Effector memory CD4-positive, alpha-beta T cell (primary cell): ENCODE results near the gene ADARB2.

Experiments used
- DNase-seq, 3 donors: peaks; one replicate each; pipeline ENCODE4 v3.0.0-alpha.2; 2020
- H3K27ac ChIP-seq: 2 replicates; pipeline ENCODE4 v1.7.0; 2013; ENCODE audit warnings: mild to moderate bottlenecking, low read length, moderate library complexity; ENCODE audit not compliant: insufficient read depth, poor library complexity, severe bottlenecking
- H3K27me3 ChIP-seq: replicated peaks from 2 replicates; pipeline ENCODE4 v1.7.0; 2013; ENCODE audit warnings: mild to moderate bottlenecking, low read length; ENCODE audit not compliant: insufficient read depth, control insufficient read depth, poor library complexity, severe bottlenecking
- H3K36me3 ChIP-seq: 2 replicates; pipeline ENCODE4 v1.7.0; 2013; ENCODE audit warnings: mild to moderate bottlenecking, low read length, moderate library complexity; ENCODE audit not compliant: control insufficient read depth, insufficient read depth
- H3K4me1 ChIP-seq: 2 replicates; pipeline ENCODE4 v1.7.0; 2013; ENCODE audit warnings: low read length, mild to moderate bottlenecking; ENCODE audit not compliant: control insufficient read depth, insufficient read depth, poor library complexity, severe bottlenecking
- H3K4me3 ChIP-seq: 2 replicates; pipeline ENCODE4 v1.7.0; 2013; ENCODE audit warnings: low read length, low read depth, mild to moderate bottlenecking; ENCODE audit not compliant: insufficient read depth, poor library complexity, severe bottlenecking
- H3K9me3 ChIP-seq: 2 replicates; pipeline ENCODE4 v1.7.0; 2013; ENCODE audit warnings: mild to moderate bottlenecking, low read length, moderate library complexity; ENCODE audit not compliant: control insufficient read depth

Gene ADARB2

DNA sequence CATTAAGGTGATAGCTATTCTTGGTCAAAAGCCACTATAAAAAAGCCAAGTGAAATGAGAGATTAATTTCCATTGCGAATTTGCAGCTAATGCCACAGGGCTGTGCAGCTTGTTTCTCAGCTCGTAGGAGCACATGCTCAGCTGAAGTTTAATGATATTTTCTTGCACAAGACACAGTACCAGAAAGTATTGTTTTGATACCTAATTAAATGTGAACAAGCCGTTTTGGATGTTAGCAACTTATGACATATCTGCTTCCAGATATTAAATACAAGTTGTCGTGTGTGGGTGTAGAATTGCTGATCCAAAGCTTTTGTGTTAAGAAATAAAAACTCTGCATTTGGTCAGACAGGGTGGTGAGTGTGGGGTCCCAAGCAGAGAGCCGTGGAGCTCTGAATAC, 47.2 kb downstream of the ADARB2 start:
- H3K4me1 ChIP-seq, result no peaks in the 10 kb centered on the region
- no peaks in the 10 kb centered on the region for H3K9me3 ChIP-seq
- no peaks in the 10 kb centered on the region for H3K36me3 ChIP-seq
- H3K27me3 ChIP-seq, result no peaks in the 10 kb centered on the region
- no peak for DNase-seq
- no peak overlapping the region for H3K4me3 ChIP-seq
- no peak overlapping the region for H3K27ac ChIP-seq

DNA sequence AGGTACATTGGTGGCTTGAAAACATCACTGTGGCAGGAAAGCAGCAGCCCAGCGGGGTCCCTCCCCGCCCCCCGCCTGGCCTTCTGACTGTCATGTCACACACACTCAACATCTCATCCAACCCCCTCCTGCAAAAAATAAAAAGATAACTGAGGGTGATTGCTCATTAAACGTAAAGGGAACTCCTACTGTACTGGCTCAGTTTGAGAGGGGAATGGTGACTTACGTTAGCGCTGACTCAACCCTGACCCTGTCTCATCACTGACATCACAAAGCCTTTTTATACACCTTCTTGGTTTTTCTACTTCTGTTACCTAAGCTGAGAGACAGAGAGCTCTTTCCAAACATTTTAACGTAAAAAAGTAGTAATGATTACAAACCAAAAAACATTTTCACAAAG, 48.8 kb downstream of the ADARB2 start:
- Histone ChIP-seq H3K4me3 (no peak overlapping the region), H3K36me3 (no peaks in the 10 kb centered on the region), H3K27ac (no peak overlapping the region), H3K4me1 (no peaks in the 10 kb centered on the region), H3K27me3 (no peaks in the 10 kb centered on the region), H3K9me3 (no peaks in the 10 kb centered on the region)
- DNase-seq, result no peak

DNA sequence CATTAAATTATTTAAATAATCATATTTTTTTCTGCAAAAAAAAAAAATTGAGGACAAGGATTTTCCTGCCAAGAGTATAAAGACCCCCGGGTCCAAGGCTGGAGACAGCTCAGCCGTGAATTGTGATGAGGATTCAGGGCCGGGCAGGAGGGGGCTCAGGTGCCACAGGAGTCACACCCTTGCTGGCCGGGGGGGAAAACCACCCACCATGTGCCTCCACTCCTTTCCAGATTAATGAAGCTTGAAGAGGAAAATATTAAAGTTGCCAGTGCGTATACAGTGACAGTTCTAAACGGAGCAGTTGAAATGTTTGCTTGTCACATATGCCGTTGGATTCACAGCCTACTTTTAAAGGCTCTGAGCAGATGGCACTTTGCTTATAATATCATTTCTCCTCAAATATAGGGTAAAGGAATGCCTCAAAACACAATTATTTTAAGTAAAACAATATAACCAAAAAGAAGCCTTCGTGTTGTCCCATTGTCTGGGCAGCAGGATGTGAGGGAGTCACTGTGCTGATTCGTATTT, 49.6 kb downstream of the ADARB2 start:
- no peaks in the 10 kb centered on the region for H3K4me1 ChIP-seq
- DNase-seq, result no peak
- H3K9me3 ChIP-seq, result no peaks in the 10 kb centered on the region
- H3K4me3 ChIP-seq, result no peak overlapping the region
- H3K36me3 ChIP-seq, result no peaks in the 10 kb centered on the region
- no peak overlapping the region for H3K27ac ChIP-seq
- no peaks in the 10 kb centered on the region for H3K27me3 ChIP-seq

DNA sequence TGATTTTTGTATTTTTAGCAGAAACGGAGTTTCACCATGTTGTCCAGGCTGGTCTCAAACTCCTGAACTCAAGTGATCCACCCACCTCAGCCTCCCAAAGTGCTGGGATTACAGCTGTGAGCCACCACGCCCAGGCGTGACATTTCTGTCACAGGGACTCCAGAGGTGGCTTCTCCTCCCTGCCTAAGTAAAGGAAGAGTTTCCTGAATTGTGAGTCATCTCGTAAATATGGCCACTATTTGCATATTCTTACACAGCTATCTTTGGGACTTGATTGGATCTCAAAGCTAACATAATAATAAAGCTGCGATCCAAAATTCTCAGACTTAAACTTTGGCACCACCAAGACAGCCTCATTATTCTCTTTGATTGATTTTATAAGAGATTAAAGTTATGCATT, 50.1 kb downstream of the ADARB2 start:
- DNase-seq, result no peak
- H3K27ac ChIP-seq, result no peak overlapping the region
- H3K4me3 ChIP-seq, result no peak overlapping the region
- no peaks in the 10 kb centered on the region for H3K9me3 ChIP-seq
- H3K36me3 ChIP-seq, result no peaks in the 10 kb centered on the region
- H3K27me3 ChIP-seq, result no peaks in the 10 kb centered on the region
- H3K4me1 ChIP-seq, result no peaks in the 10 kb centered on the region

DNA sequence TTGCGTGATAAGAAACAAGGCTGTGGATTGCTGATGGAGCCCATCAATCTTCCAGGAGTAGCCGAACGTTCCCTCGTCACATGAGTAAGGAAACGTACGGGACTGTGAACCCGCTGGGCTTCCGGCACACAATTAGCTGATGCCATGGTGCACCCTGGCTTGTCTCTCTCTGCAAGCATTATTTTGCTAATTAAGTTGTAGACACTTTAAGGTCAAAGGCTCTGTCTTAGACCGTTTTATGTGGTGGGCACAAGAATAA, 50.9 kb downstream of the ADARB2 start:
- Histone ChIP-seq H3K4me3 (no peak overlapping the region), H3K36me3 (no peaks in the 10 kb centered on the region), H3K27ac (no peak overlapping the region), H3K4me1 (no peaks in the 10 kb centered on the region), H3K27me3 (no peaks in the 10 kb centered on the region), H3K9me3 (no peaks in the 10 kb centered on the region)
- no peak for DNase-seq

DNA sequence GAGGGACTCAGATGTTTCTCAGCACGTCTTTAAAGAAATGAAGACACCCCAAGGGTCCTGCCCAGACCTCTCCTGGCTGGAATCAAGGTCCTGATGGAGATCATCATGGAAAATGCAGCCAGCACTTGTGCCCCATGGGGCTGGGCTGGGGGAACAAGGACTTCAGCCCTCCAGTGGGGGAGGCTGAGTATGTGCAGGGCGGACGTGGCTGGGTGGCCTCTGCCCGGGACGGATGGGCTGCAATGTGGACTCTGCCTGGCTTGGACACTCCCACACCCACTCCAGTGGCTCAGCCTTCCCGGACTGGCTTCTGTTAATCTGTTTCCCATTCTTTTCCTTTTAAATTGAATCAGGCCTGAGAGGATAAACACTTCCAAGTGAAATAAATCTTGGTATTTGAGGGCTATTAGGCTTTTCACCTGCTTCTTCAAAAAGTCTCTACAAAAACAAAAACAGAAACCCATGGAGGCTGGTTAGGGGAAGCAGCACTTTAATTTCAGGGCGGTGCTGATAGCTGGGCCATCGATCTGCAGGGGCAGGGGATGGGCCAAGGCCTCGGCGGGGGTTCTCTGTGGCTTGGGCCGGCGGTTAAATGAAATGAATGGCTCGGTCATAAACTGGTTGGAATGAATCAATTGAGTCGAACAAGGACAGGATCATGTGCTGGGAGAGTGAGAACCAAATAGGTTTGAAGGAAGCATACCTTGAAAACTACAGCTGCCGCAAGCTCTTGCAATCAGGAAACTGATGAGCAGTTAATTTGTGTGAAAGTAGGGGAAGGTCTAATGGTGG, 51.4 kb downstream of the ADARB2 start:
- H3K36me3 ChIP-seq, result no peaks in the 10 kb centered on the region

DNA sequence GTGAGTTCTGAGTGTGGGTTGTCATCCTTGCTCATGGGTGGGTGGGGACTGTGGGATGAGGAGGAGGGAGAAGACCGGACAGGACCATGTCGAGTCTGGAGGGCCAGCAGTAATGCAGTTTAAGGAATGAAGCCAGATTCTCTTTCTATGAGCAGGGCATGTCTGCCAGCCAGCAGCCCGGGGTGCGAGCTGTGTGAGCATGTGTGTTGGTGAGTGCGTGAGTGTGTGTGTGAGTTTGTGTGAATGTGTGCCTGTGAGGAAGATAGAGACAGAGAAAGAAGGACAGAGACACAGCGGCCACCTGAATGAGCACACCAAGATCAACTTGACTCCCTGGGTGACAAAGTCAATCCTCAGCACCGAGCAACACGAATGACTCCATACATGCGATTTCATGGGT, 52.3 kb downstream of the ADARB2 start:
- H3K27me3 ChIP-seq, result no peaks in the 10 kb centered on the region

More for the DNA sequence above, 51.4 kb downstream of the ADARB2 start:
- H3K4me3 ChIP-seq, result no peak overlapping the region
- no peak overlapping the region for H3K27ac ChIP-seq
- no peaks in the 10 kb centered on the region for H3K9me3 ChIP-seq
- no peaks in the 10 kb centered on the region for H3K4me1 ChIP-seq
- no peak for DNase-seq
- H3K27me3 ChIP-seq, result no peaks in the 10 kb centered on the region

DNA sequence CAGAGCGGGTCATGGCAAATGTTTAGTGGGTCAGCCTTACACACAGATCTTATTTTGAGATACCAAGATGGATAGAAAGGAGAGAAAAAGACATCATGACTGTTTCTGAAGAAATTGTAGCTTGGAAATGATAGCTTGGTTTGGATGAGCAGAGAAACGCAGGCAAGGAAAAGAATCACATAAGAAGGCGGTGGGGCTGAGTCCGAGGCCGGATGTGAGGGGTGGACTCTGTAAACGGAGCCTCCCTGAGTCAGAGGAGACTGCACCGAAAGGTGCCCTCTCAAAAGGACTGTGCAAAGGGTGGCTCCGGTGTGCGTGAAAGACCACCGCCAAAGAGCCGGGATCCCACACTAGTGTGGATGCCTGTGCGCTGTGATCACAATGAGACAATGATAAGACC, 53.7 kb downstream of the ADARB2 start:
- no peaks in the 10 kb centered on the region for H3K36me3 ChIP-seq
- peaks cover 3% of the 10 kb centered on the region for H3K4me1 ChIP-seq
- no peak overlapping the region for H3K27ac ChIP-seq
- no peak for DNase-seq
- H3K9me3 ChIP-seq, result no peaks in the 10 kb centered on the region
- no peaks in the 10 kb centered on the region for H3K27me3 ChIP-seq
- no peak overlapping the region for H3K4me3 ChIP-seq

More for the DNA sequence above, 52.3 kb downstream of the ADARB2 start:
- no peak overlapping the region for H3K4me3 ChIP-seq
- DNase-seq, result no peak
- H3K4me1 ChIP-seq, result peaks cover 3% of the 10 kb centered on the region
- H3K27ac ChIP-seq, result no peak overlapping the region
- H3K36me3 ChIP-seq, result no peaks in the 10 kb centered on the region
- no peaks in the 10 kb centered on the region for H3K9me3 ChIP-seq

DNA sequence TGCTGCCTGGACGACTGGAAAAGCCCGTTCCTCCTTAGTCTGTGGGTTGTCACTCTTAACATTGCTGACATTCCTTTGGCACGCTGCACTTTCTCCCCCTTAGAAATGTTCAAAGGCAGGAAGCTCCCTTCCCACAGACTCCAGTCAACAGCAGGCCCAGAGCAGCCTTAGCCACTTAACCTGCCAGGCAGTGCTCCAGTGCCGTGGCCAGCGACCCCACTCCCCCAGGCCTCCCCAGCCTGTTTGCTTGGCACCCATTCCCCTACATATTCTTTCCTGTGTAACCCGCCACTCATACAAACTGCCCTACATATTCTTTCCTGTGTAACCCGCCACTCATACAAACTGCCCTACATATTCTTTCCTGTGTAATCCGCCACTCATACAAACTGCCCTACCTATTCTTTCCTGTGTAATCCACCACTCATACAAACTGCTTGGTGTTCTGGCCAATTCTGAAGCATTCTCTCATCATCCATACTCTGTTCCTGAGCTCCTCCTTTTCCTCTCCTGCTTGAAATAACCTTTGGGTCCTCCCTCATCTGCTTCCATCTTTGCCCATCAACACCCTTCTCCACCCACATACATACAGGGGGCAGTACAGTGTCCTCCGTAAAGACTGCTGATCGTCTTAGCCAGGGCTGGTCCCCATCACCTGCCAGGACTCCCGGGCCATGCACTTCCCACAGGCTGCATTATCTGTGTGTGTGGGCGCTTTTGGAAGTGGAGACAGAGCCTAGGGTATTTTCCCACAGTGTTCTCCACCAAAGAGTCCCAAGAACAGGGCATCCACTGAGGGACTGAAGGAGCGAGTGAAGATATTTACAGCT, 57.3 kb downstream of the ADARB2 start:
- peak in 1 of 3 donors; percentile 19 for DNase-seq
- H3K9me3 ChIP-seq, result no peaks in the 10 kb centered on the region
- H3K4me3 ChIP-seq, result no peak overlapping the region
- no peaks in the 10 kb centered on the region for H3K36me3 ChIP-seq
- H3K4me1 ChIP-seq, result peaks cover 3% of the 10 kb centered on the region
- H3K27ac ChIP-seq, result no peak overlapping the region
- no peaks in the 10 kb centered on the region for H3K27me3 ChIP-seq

DNA sequence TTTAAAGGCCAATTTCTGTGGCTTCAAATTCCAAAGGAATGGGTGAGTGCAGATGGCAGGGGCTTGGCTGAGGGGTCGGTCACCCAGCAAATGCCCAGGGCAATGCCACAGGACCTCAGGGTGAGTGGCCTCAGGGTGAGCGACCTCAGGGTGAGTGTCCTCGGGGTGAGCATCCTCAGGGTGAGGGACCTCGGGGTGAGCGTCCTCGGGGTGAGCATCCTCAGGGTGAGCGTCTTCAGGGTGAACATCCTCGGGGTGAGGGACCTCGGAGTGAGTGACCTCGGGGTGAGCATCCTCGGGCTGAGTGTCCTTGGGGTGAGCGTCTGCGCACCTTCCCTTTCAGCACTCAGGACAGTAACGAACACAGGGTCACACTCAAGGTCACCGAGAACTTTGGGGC, 59.2 kb downstream of the ADARB2 start:
- Histone ChIP-seq H3K36me3 (no peaks in the 10 kb centered on the region), H3K4me3 (no peak overlapping the region), H3K27ac (no peak overlapping the region), H3K4me1 (peaks cover 3% of the 10 kb centered on the region), H3K9me3 (no peaks in the 10 kb centered on the region), H3K27me3 (no peaks in the 10 kb centered on the region)
- DNase-seq, result no peak
